Loucy (cell line): ENCODE results near the gene C9orf50.

Experiments used
- H2AFZ ChIP-seq: fragments of 200-600 bp; sonication (generic); 2 replicates; pipeline ENCODE4 v1.6.0; 2016; ENCODE audit warnings: antibody characterized with exemption, mild to moderate bottlenecking, low read length, moderate library complexity
- H3F3A ChIP-seq: fragments of 200-600 bp; 2 replicates; pipeline ENCODE4 v1.6.0; 2016; ENCODE audit warnings: antibody characterized with exemption, low read depth, mild to moderate bottlenecking
- H3K27me3 ChIP-seq: fragments of 200-600 bp; sonication (generic); 2 replicates; pipeline ENCODE4 v1.6.1; 2014; ENCODE audit warnings: low read length, mild to moderate bottlenecking; ENCODE audit not compliant: insufficient read depth, poor library complexity, severe bottlenecking
- H3K36me3 ChIP-seq: fragments of 200-600 bp; sonication (generic); 2 replicates; pipeline ENCODE4 v1.6.1; 2016; ENCODE audit warnings: low read length; ENCODE audit not compliant: insufficient read depth
- H3K4me1 ChIP-seq: fragments of 200-600 bp; sonication (generic); 2 replicates; pipeline ENCODE4 v1.5.1; 2014; ENCODE audit warnings: low read length, mild to moderate bottlenecking; ENCODE audit not compliant: insufficient read depth, poor library complexity, severe bottlenecking
- H3K4me2 ChIP-seq: fragments of 200-600 bp; sonication (generic); 2 replicates; pipeline ENCODE4 v1.6.0; 2014; ENCODE audit warnings: antibody characterized with exemption, low read length, low read depth, mild to moderate bottlenecking; ENCODE audit not compliant: poor library complexity, severe bottlenecking
- H3K4me3 ChIP-seq: fragments of 200-600 bp; sonication (generic); 2 replicates; pipeline ENCODE4 v1.5.1; 2014; ENCODE audit warnings: low read length, mild to moderate bottlenecking, mixed read lengths; ENCODE audit not compliant: poor library complexity, severe bottlenecking
- H3K79me2 ChIP-seq: fragments of 200-600 bp; sonication (generic); 2 replicates; pipeline ENCODE4 v1.6.1; 2014; ENCODE audit warnings: low read length; ENCODE audit not compliant: insufficient read depth
- H3K9ac ChIP-seq: fragments of 200-600 bp; sonication (generic); 2 replicates; pipeline ENCODE4 v1.6.0; 2014; ENCODE audit warnings: mild to moderate bottlenecking, low read depth, low read length, moderate library complexity; ENCODE audit not compliant: poor library complexity, severe bottlenecking
- H3K9me2 ChIP-seq: fragments of 200-600 bp; sonication (generic); replicated peaks from 2 replicates; pipeline ENCODE4 v1.6.1; 2016; ENCODE audit warnings: low read depth, low read length, mixed read lengths
- H3K9me3 ChIP-seq: fragments of 200-600 bp; sonication (generic); 2 replicates; pipeline ENCODE4 v1.6.1; 2014; ENCODE audit warnings: mild to moderate bottlenecking, antibody characterized with exemption, low read length, low read depth; ENCODE audit not compliant: insufficient read depth
- H4K20me1 ChIP-seq: fragments of 200-600 bp; sonication (generic); 2 replicates; pipeline ENCODE4 v1.6.0; 2014; ENCODE audit warnings: antibody characterized with exemption, low read length, mild to moderate bottlenecking; ENCODE audit not compliant: insufficient read depth, poor library complexity, severe bottlenecking
- EZH2phosphoT487 ChIP-seq: fragments of 200-600 bp; IDR thresholded peaks from 2 replicates; pipeline ENCODE4 v1.6.1; 2018; ENCODE audit warnings: antibody characterized with exemption, mild to moderate bottlenecking, moderate library complexity, borderline replicate concordance
- TF ChIP-seq, protein P1 (sequence below): fragments of 200-600 bp; sonication (generic); conservative IDR thresholded peaks from 2 replicates; pipeline ENCODE4 v1.5.1; 2014; ENCODE audit warnings: mild to moderate bottlenecking, antibody characterized with exemption, low read length

C9orf50 gene

DNA sequence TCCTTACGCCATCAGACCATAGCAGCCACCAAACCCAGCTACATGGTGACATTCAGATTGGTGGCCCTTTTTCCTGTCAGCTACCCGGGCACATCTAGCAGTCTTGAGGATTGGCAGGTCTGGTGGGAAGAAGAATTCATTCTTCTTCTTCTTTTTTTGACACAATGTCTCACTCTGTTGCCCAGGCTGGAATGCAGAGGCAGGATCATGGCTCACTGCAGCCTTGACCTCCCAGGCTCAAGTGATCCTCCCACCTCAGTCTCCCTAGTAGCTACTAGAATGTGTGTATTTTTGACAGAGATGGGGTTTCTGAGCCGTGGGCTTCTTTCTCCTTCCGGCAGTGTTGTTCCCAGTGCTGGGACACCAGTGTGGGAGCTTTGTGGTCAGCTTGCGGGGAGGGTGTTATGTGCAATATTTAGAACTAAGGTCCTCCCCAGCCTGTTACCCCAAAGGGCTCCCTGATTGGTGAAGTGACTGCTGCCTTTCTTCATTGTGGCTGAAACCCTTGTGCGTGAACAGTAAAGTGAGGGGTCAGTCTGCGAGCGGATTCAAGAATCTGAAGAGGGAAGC is 8.4 kb upstream of the C9orf50 start:
- H3K4me1 ChIP-seq: peaks cover 28% of the 10 kb centered on the region
- H3K9me2 ChIP-seq: no peaks in the 10 kb centered on the region
- peaks cover 64% of the 10 kb centered on the region for H3K79me2 ChIP-seq
- no peaks in the 10 kb centered on the region for H3K9me3 ChIP-seq
- H3F3A ChIP-seq: no peaks in the 10 kb centered on the region
- H3K36me3 ChIP-seq: no peaks in the 10 kb centered on the region
- H3K9ac ChIP-seq: no peak overlapping the region
- TF ChIP-seq, protein P1, sequence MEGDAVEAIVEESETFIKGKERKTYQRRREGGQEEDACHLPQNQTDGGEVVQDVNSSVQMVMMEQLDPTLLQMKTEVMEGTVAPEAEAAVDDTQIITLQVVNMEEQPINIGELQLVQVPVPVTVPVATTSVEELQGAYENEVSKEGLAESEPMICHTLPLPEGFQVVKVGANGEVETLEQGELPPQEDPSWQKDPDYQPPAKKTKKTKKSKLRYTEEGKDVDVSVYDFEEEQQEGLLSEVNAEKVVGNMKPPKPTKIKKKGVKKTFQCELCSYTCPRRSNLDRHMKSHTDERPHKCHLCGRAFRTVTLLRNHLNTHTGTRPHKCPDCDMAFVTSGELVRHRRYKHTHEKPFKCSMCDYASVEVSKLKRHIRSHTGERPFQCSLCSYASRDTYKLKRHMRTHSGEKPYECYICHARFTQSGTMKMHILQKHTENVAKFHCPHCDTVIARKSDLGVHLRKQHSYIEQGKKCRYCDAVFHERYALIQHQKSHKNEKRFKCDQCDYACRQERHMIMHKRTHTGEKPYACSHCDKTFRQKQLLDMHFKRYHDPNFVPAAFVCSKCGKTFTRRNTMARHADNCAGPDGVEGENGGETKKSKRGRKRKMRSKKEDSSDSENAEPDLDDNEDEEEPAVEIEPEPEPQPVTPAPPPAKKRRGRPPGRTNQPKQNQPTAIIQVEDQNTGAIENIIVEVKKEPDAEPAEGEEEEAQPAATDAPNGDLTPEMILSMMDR: no peak
- no peak for TF ChIP-seq EZH2phosphoT487
- H3K4me2 ChIP-seq: peak overlapping the region; percentile 95
- H3K4me3 ChIP-seq: peak overlapping the region; percentile 93
- no peaks in the 10 kb centered on the region for H3K27me3 ChIP-seq
- peaks cover 26% of the 10 kb centered on the region for H4K20me1 ChIP-seq
- no peak overlapping the region for H2AFZ ChIP-seq

DNA sequence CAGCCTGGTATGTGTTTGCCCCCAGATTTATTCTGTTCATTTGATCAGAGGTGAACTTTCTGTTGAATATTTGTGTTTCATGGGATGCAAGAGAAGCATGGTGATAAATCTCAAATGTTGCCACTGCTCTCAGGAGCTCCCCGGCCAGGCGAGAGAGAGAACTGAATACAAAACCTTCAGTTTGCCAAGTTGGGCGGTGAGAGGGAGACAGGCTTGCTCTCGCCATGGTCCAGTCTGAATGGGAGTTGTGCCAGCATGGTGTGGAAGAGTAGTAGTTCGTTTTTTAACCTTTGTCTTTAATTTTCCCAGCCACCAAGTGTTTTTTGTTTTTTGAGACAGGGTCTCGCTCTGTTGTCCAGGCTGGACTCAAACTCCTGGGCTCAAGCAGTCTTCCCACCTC is 7.8 kb upstream of the C9orf50 start:
- no peaks in the 10 kb centered on the region for H3F3A ChIP-seq
- no peaks in the 10 kb centered on the region for H3K9me2 ChIP-seq
- peaks cover 26% of the 10 kb centered on the region for H4K20me1 ChIP-seq
- no peaks in the 10 kb centered on the region for H3K9me3 ChIP-seq
- no peaks in the 10 kb centered on the region for H3K27me3 ChIP-seq
- peak overlapping the region; percentile 95 for H3K4me2 ChIP-seq
- TF ChIP-seq, protein P1: no peak
- TF ChIP-seq EZH2phosphoT487: no peak
- peak overlapping the region; percentile 12 for H3K9ac ChIP-seq
- peak overlapping the region; percentile 93 for H3K4me3 ChIP-seq
- no peak overlapping the region for H2AFZ ChIP-seq
- H3K79me2 ChIP-seq: peaks cover 64% of the 10 kb centered on the region
- peaks cover 29% of the 10 kb centered on the region for H3K4me1 ChIP-seq
- H3K36me3 ChIP-seq: no peaks in the 10 kb centered on the region

DNA sequence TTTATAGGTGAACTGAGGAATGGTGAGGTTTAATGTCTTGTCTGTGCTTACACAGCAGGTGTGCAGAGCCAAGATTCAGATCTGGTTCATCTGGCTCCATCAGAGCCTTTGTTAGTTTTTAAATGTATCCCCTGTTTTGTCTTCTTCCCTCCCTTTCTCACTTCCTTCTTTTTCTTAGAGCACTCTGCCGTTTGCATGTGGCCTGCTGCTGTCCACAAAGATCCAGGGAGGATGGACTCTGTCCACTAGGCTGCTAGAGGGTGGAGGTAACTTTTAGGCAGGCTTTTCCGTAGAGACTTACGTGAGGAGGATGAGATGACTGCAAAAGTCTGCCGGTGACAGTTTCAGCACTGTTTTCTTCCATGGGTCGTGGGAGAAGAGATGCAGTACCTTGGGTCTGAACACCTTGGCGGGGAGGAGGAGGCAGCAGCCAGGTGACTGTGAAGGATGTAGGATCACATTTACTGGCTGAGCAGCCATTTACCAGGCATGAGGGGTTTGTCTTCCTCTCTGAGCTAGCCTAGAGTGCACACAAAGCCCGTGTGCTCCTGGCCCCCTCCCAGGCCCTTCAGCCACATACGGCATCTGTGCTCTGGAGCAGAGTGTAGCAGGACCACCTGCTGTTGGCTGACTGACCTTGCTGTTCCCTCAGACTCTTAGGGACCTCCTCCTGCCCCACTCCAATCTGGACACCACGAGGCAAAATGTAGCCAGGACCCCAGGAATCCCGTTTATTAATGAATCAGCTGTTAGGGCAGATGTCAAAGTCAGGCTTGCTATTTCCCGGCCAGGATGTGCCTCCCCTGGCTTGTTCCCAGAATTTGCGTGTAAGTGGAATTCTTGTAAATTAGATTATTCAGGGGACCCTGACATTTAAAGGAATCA is 6.9 kb upstream of the C9orf50 start:
- Histone ChIP-seq H3K27me3 (no peaks in the 10 kb centered on the region), H3K4me2 (peak overlapping the region; percentile 95), H3K9me3 (no peaks in the 10 kb centered on the region), H3K9ac (peak overlapping the region; percentile 81), H3K79me2 (peaks cover 60% of the 10 kb centered on the region), H3K9me2 (no peaks in the 10 kb centered on the region), H3F3A (no peaks in the 10 kb centered on the region), H3K4me3 (peak overlapping the region; percentile 93), H2AFZ (no peak overlapping the region), H3K4me1 (peaks cover 29% of the 10 kb centered on the region), H3K36me3 (no peaks in the 10 kb centered on the region), H4K20me1 (peaks cover 26% of the 10 kb centered on the region)
- TF ChIP-seq, protein P1: no peak
